Endothelial cell of umbilical vein (primary cell): ENCODE data around the gene SEC24C. TPM values are rescaled to one million over a fixed set of nuclear protein-coding genes. Genes with fewer than 3 reads are reported as not detected.

Experiments
- BruUV-seq: library from RNA; stranded (reverse); fragments of 400-500 nt; replicated peaks from 2 replicates; lab custom pipeline; 2021; lab: Mats Ljungman, UMichigan
- CTCF ChIA-PET: fragments of 300-600, 350-600 bp; sonication (Branson Sonifier 250); formaldehyde crosslinking; loops from one replicate; lab custom pipeline; 2021; ENCODE audit warnings: antibody characterized with exemption, inconsistent platforms; lab: Charles Lee
- POLR2A ChIA-PET: fragments of 300-600, 350-600 bp; sonication (Branson Sonifier 250); formaldehyde crosslinking; loops from one replicate; lab custom pipeline; 2021; ENCODE audit warnings: antibody characterized with exemption, inconsistent platforms; lab: Charles Lee
- DNase-seq: peaks from one replicate; pipeline ENCODE4 v3.0.0-alpha.2; 2011; ENCODE audit warnings: low read depth, low spot score
- FAIRE-seq: peaks from 2 replicates; lab custom pipeline; 2011; peaks lifted over from hg19 to GRCh38; lab: Jason Lieb, UNC
- H2AFZ ChIP-seq: 2 replicates; pipeline ENCODE4 v1.6.0; 2012; ENCODE audit warnings: low read depth, low read length, control low read depth, inconsistent platforms
- H3K27ac ChIP-seq: 2 replicates; pipeline ENCODE4 v1.5.1; 2011; ENCODE audit warnings: low read depth, mild to moderate bottlenecking, control low read depth, low read length, moderate library complexity; ENCODE audit not compliant: insufficient read depth
- H3K27me3 ChIP-seq, 2 experiments: 2 replicates each; pipeline versions ENCODE4 v1.6.0 to v1.6.1; 2011; ENCODE audit warnings: low read length in 2 of 2, mixed read lengths in 1 of 2; ENCODE audit not compliant: control insufficient read depth in 2 of 2, insufficient read depth in 2 of 2
- H3K36me3 ChIP-seq, 2 experiments: 2 replicates in 1 of 2; 3 replicates in 1 of 2; pipeline ENCODE4 v1.5.1; 2011; ENCODE audit warnings: low read length in 2 of 2, mild to moderate bottlenecking in 1 of 2, moderate library complexity in 1 of 2; ENCODE audit not compliant: control insufficient read depth in 2 of 2, insufficient read depth in 2 of 2; ENCODE audit errors: extremely low read depth in 1 of 2
- H3K4me1 ChIP-seq: 3 replicates; pipeline ENCODE4 v1.5.1; 2011; ENCODE audit warnings: mild to moderate bottlenecking, low read length; ENCODE audit not compliant: control insufficient read depth, insufficient read depth; ENCODE audit errors: extremely low read depth
- H3K4me2 ChIP-seq: 2 replicates; pipeline ENCODE4 v1.6.1; 2011; ENCODE audit warnings: low read length, control low read depth, mixed read lengths; ENCODE audit not compliant: insufficient read depth
- H3K4me3 ChIP-seq, 3 experiments: fragments of 200-600 bp in 1 of 3; sonication (generic), shearing (Covaris generic) in 1 of 3; replicated peaks in 1 of 3; 2 replicates each; pipeline ENCODE4 v1.5.1; 2011 to 2016; ENCODE audit warnings: control low read depth in 3 of 3, low read length in 3 of 3, mild to moderate bottlenecking in 2 of 3, inconsistent platforms in 1 of 3, low read depth in 1 of 3, moderate library complexity in 1 of 3; ENCODE audit not compliant: insufficient read depth in 1 of 3
- H3K79me2 ChIP-seq: 2 replicates; pipeline ENCODE4 v1.6.0; 2012; ENCODE audit warnings: low read length, inconsistent platforms; ENCODE audit not compliant: control insufficient read depth, insufficient read depth
- H3K9ac ChIP-seq: replicated peaks from 2 replicates; pipeline ENCODE3; 2011; ENCODE audit warnings: low read length, control low read depth; ENCODE audit not compliant: insufficient read depth; ENCODE audit errors: extremely low read depth
- H3K9me1 ChIP-seq: replicated peaks from 3 replicates; pipeline ENCODE4 v1.6.0; 2011; ENCODE audit warnings: mild to moderate bottlenecking, low read length; ENCODE audit not compliant: control insufficient read depth, insufficient read depth; ENCODE audit errors: extremely low read depth
- H3K9me3 ChIP-seq: replicated peaks from 2 replicates; pipeline ENCODE4 v1.5.1; 2012; ENCODE audit warnings: low read length, inconsistent platforms; ENCODE audit not compliant: control insufficient read depth, insufficient read depth
- H4K20me1 ChIP-seq: replicated peaks from 2 replicates; pipeline ENCODE3; 2011; ENCODE audit warnings: mild to moderate bottlenecking, low read length; ENCODE audit not compliant: control insufficient read depth, insufficient read depth; ENCODE audit errors: extremely low read depth
- CTCF ChIP-seq, 2 donors: IDR thresholded peaks; 1 replicate in 1 of 2; 2 replicates in 1 of 2; pipeline ENCODE4 v1.5.1; 2011; ENCODE audit warnings: low read length in 2 of 2, mild to moderate bottlenecking in 2 of 2, moderate library complexity in 2 of 2, control low read depth in 1 of 2, inconsistent platforms in 1 of 2, low read depth in 1 of 2; ENCODE audit not compliant: insufficient read depth in 1 of 2; ENCODE audit errors: extremely low read depth in 1 of 2
- EZH2 ChIP-seq: IDR thresholded peaks from 2 replicates; pipeline ENCODE4 v1.6.1; 2012; ENCODE audit warnings: borderline replicate concordance, low read depth, mild to moderate bottlenecking, moderate library complexity, low read length, inconsistent platforms; ENCODE audit not compliant: severe bottlenecking
- FOS ChIP-seq: IDR thresholded peaks from 2 replicates; pipeline ENCODE4 v1.6.1; 2011; ENCODE audit warnings: mild to moderate bottlenecking, low read length, moderate library complexity, borderline replicate concordance; ENCODE audit not compliant: insufficient read depth
- GATA2 ChIP-seq: IDR thresholded peaks from 2 replicates; pipeline ENCODE4 v1.7.0; 2011; ENCODE audit warnings: low read depth, mild to moderate bottlenecking, moderate library complexity, mixed read lengths, low read length; ENCODE audit not compliant: insufficient read length, insufficient read depth
- JUN ChIP-seq: IDR thresholded peaks from 2 replicates; pipeline ENCODE4 v1.6.1; 2011; ENCODE audit warnings: borderline replicate concordance, low read depth; ENCODE audit not compliant: insufficient read length, insufficient read depth
- MAX ChIP-seq: IDR thresholded peaks from 2 replicates; pipeline ENCODE4 v1.6.1; 2011; ENCODE audit not compliant: insufficient read depth, insufficient read length
- MYC ChIP-seq: IDR thresholded peaks from one replicate; pipeline ENCODE4 v1.6.1; 2011; ENCODE audit warnings: mild to moderate bottlenecking, low read depth, low read length
- POLR2A ChIP-seq: IDR thresholded peaks from 2 replicates; pipeline ENCODE4 v1.6.1; 2012; ENCODE audit warnings: low read depth, mild to moderate bottlenecking, control low read depth, low read length
- POLR2AphosphoS5 ChIP-seq: IDR thresholded peaks from 2 replicates; pipeline ENCODE4 v1.6.1; 2012; ENCODE audit warnings: low read depth, mild to moderate bottlenecking, control low read depth, low read length, moderate library complexity; ENCODE audit not compliant: insufficient read depth
- dilution Hi-C: fragments of 300-500 bp; cut with MboI; formaldehyde crosslinking; loops from one replicate; pipeline ENCODE4 v1.15.0; 2019; ENCODE audit warnings: low sequenced_read_pairs; ENCODE audit not compliant: extremely low pct_ligation_motif_present
- intact Hi-C: fragments of 100-400 bp; cut with micrococcal nuclease; formaldehyde crosslinking; loops from one replicate; pipeline ENCODE4 v1.10.0; 2022
- polyA plus RNA-seq, 4 experiments: library from polyadenylated mRNA; depleted of rRNA in 3 of 4; stranded (reverse) in 3 of 4; unstranded in 1 of 4; fragments of >200 nt; gene quantifications; 2 replicates each; pipeline versions ENCODE4 v1.2.1 to v1.2.3, GENCODE V29; 2011 to 2012; ENCODE audit warnings: missing spikeins in 1 of 4
- small RNA-seq: library from RNA; depleted of rRNA; stranded (forward); fragments of <200 nt; gene quantifications from one replicate; pipeline ENCODE3, GENCODE V24; 2012; ENCODE audit warnings: low replicate concordance, low read depth; ENCODE audit not compliant: insufficient read depth, insufficient read length
- total RNA-seq: library from RNA; stranded (reverse); gene quantifications from 2 replicates; pipeline ENCODE4 v1.2.3, GENCODE V29; 2021

Gene SEC24C
- total and polyA plus RNA-seq, 2 donors (not counting 3 experiments of a cell fraction or from before 2014, with no cell fraction given), result 95.5 to 108 TPM

GRCh38 chr10:73819513-73820093, 75.4 kb downstream of the SEC24C start:
- no peaks in the 10 kb centered on the region for H3K79me2 ChIP-seq
- no peaks in the 10 kb centered on the region for H3K9me1 ChIP-seq
- peaks cover 39% of the 10 kb centered on the region for H3K4me1 ChIP-seq
- no peaks in the 10 kb centered on the region for H4K20me1 ChIP-seq
- CTCF ChIA-PET, result interaction anchor here (0.6 to 5.8 kb wide), 20 partner anchors 8 to 283 kb away, joined by 3 to 54 read pairs (median 4); partner anchors contain the start of genes CAMK2G and CHCHD1
- no peaks in the 10 kb centered on the region for H3K27me3 ChIP-seq
- peaks cover 2 to 6% of the 10 kb centered on the region in 2 experiments for H3K36me3 ChIP-seq
- H3K9ac ChIP-seq, result peak overlapping the region; percentile 27
- no peak overlapping the region for H3K4me3 ChIP-seq
- peak; percentile 62 for DNase-seq
- BruUV-seq, result TSS peak; percentile 23
- no peak overlapping the region for H2AFZ ChIP-seq
- peak; percentile 93 for FAIRE-seq
- POLR2A ChIA-PET, result interaction anchor here (0.6 kb wide), 1 partner anchor 13 kb away, joined by 5 read pairs; no protein-coding TSS in a partner anchor
- peak overlapping the region; percentile 7 for H3K4me2 ChIP-seq
- intact Hi-C loops (loop anchor here (1.0 kb wide), 1 partner anchor 18 kb away; no protein-coding TSS in a partner anchor), dilution Hi-C loops (no loop called here)
- no peaks in the 10 kb centered on the region for H3K9me3 ChIP-seq
- peak overlapping the region; percentile 56 for H3K27ac ChIP-seq
- TF ChIP-seq POLR2AphosphoS5 (peak; percentile 55), MYC (no peak), MAX (no peak), EZH2 (no peak), FOS (peak; percentile 82), POLR2A (no peak), GATA2 (peak; percentile 75), JUN (peak; percentile 54), CTCF (IDR thresholded peaks at IDR 0.05; ENCODE audit: extremely low read depth in 1 of 2, insufficient read depth in 1 of 2, low read depth in 1 of 2, low read length in 2 of 2) (peak; percentile 42 to 54)

Small RNAs within 50 kb of the gene (small RNA-seq; reads per million reads assigned to genes)
- gene AC022400.4 (not detected), gene AC022400.9 (not detected), gene RNA5SP320 (not detected), gene ZSWIM8-AS1 (not detected)

Other genes with a start within 250 kb of the SEC24C start
- 29.8 and 30.4 TPM in 2 replicates for gene PPP3CB, start 248.3 kb upstream of the SEC24C start, total RNA-seq
- gene PPP3CB, start 248.3 kb upstream of the SEC24C start, polyA plus RNA-seq, result 7.8 and 13.5 TPM in 2 replicates
- 13.5 and 14.2 TPM in 2 replicates for gene USP54, start 153.0 kb upstream of the SEC24C start, total RNA-seq
- gene USP54, start 153.0 kb upstream of the SEC24C start, polyA plus RNA-seq, result 6.5 and 9.3 TPM in 2 replicates
- not detected in 2 replicates for gene MYOZ1, start 102.9 kb upstream of the SEC24C start, total RNA-seq
- gene MYOZ1, start 102.9 kb upstream of the SEC24C start, polyA plus RNA-seq, result not detected in 2 replicates
- not detected in 2 replicates for gene SYNPO2L, start 88.3 kb upstream of the SEC24C start, total RNA-seq
- not detected in 2 replicates for gene SYNPO2L, start 88.3 kb upstream of the SEC24C start, polyA plus RNA-seq
- 6.9 and 7.7 TPM in 2 replicates for gene AGAP5, start 46.3 kb upstream of the SEC24C start, total RNA-seq
- 4.4 and 4.9 TPM in 2 replicates for gene AGAP5, start 46.3 kb upstream of the SEC24C start, polyA plus RNA-seq
- gene CHCHD1, start 37.7 kb downstream of the SEC24C start, total RNA-seq, result 31.7 and 34.9 TPM in 2 replicates
- 32.1 and 39.2 TPM in 2 replicates for gene CHCHD1, start 37.7 kb downstream of the SEC24C start, polyA plus RNA-seq
- 111 and 112 TPM in 2 replicates for gene ZSWIM8, start 41.2 kb downstream of the SEC24C start, total RNA-seq
- gene ZSWIM8, start 41.2 kb downstream of the SEC24C start, polyA plus RNA-seq, result 230 and 372 TPM in 2 replicates
- gene NDST2, start 67.2 kb downstream of the SEC24C start, total RNA-seq, result 26.3 and 30.2 TPM in 2 replicates
- 25.0 and 30.1 TPM in 2 replicates for gene NDST2, start 67.2 kb downstream of the SEC24C start, polyA plus RNA-seq
- 28.1 and 33.6 TPM in 2 replicates for gene CAMK2G, start 130.2 kb downstream of the SEC24C start, total RNA-seq
- gene CAMK2G, start 130.2 kb downstream of the SEC24C start, polyA plus RNA-seq, result 26.8 and 27.2 TPM in 2 replicates
- gene PLAU, start 166.8 kb downstream of the SEC24C start, total RNA-seq, result 32.5 and 34.9 TPM in 2 replicates
- 22.0 and 23.6 TPM in 2 replicates for gene PLAU, start 166.8 kb downstream of the SEC24C start, polyA plus RNA-seq